B cell (primary cell): ENCODE measurements around the gene PPP2R2D.

ENCODE experiments used
- CTCF ChIP-seq: fragments of 200-600 bp; IDR thresholded peaks from one replicate; pipeline ENCODE4 v1.8.0; 2022; ENCODE audit warnings: antibody characterized with exemption, mild to moderate bottlenecking
- EZH2 ChIP-seq: IDR thresholded peaks from 2 replicates; pipeline ENCODE4 v1.6.1; 2012; ENCODE audit warnings: borderline replicate concordance, low read depth, mild to moderate bottlenecking, moderate library complexity, low read length; ENCODE audit not compliant: insufficient read depth, poor library complexity, severe bottlenecking

GRCh38 chr10:131935260-131935659 lies 34.5 kb downstream of the PPP2R2D start:
- TF ChIP-seq CTCF (no peak), EZH2 (no peak)
